OCI-LY7 (cell line): ENCODE data around the gene PSMD1.

Experiments
- EZH2phosphoT487 ChIP-seq: fragments of 200-600 bp; sonication (generic); IDR thresholded peaks from 2 replicates; pipeline ENCODE4 v1.6.1; 2018; ENCODE audit warnings: low read depth, borderline replicate concordance, mild to moderate bottlenecking, mixed run types, antibody characterized with exemption, low read length, moderate library complexity, mixed read lengths
- TF ChIP-seq, protein P1 (sequence below): fragments of 200-600 bp; sonication (generic); conservative IDR thresholded peaks from 2 replicates; pipeline ENCODE4 v1.5.1; 2014; ENCODE audit warnings: mild to moderate bottlenecking, antibody characterized with exemption, low read length, moderate library complexity, mixed read lengths

DNA sequence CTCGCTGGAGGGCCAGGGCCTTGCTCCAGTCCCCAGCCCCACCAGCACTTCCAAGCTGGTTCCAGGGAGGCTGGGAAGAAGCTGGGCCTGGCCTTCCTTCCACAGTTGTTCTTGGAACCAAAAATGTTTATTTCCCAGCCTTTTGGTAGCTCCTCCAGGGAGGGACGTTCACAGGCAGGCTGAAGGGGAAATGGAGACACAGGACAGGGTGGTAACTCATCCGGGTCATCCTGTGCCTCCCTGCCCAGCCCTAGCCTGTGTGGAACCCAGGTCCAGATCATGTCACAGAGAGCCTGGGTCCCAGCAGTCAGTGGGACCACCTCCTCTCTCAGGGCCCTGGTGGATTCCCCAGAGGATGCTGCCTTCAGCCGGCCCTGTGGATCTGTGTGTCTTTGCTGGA is 129.2 kb downstream of the PSMD1 start:
- TF ChIP-seq, protein P1, sequence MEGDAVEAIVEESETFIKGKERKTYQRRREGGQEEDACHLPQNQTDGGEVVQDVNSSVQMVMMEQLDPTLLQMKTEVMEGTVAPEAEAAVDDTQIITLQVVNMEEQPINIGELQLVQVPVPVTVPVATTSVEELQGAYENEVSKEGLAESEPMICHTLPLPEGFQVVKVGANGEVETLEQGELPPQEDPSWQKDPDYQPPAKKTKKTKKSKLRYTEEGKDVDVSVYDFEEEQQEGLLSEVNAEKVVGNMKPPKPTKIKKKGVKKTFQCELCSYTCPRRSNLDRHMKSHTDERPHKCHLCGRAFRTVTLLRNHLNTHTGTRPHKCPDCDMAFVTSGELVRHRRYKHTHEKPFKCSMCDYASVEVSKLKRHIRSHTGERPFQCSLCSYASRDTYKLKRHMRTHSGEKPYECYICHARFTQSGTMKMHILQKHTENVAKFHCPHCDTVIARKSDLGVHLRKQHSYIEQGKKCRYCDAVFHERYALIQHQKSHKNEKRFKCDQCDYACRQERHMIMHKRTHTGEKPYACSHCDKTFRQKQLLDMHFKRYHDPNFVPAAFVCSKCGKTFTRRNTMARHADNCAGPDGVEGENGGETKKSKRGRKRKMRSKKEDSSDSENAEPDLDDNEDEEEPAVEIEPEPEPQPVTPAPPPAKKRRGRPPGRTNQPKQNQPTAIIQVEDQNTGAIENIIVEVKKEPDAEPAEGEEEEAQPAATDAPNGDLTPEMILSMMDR: no peak
- no peak for TF ChIP-seq EZH2phosphoT487
